HG03571 (cell line): ENCODE measurements around the gene DAPK2.
"Not testable (repeated sequence)": the region's sequence is repeated elsewhere in the genome, so short reads cannot be mapped to it uniquely, and the experiment has no call there.

ENCODE experiments used
- ATAC-seq: cut with Tn5 transposase; IDR thresholded peaks from one replicate; pipeline ENCODE4 v1.9.1; 2021; ENCODE audit not compliant: unreplicated experiment

DAPK2 gene

DNA sequence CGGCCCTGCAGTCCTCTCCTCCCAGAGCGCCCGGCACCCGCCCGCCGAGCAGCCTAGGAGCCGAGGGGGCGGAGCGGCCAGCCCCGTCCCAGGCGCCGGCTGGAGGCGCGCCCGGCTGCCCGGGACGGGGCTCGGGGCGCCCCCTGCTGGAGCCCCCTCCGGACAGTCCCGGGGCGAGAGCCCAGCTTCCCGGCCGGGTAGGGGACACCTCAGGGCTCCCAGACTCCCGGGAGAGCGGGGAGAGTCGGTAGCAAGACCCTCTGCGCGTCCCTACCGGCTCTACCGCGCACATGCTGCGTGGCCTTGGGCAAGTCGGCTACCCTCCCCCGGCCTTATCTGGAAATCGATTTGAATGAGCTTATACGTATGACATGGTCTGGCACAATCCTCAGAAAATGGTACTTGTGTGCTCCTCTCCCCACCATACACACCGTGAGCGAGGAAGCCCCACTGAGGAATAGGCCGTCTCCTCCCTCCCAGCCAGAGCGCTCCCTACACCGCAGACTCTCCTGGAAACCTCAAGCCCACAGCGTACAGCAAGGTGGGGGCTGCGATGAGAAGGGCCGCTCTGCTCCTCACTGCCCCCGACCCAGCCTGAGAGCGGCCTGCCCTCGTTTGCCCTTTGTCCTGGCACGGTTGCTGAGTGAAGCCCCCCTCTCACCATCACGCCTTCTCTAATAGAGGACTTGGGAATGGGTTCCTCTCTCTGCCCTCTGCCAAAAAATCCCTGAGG is at the start of gene DAPK2:
TSS of gene DAPK2 (minus strand) at position 65 of the 733 bp plus-strand sequence. CDS start 6,224 bp downstream, outside the sequence.
- no peak for ATAC-seq

DNA sequence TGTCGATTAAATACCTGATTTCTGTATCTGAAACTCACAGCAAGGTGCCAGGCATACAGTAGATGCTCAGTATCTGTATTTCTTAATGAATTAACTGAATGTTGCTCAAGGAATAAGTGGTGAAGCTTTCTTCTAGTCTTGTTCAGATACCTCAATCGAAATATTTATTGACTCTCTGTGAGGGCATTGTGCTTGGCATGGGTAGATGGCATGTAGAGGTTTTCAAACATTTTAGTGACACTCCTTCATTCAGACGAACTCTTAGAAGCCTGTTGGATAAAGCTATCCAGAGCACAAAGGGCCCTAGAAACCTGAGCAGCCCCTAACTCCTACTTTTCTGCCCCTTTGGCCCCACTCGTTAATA is 49.1 kb upstream of the DAPK2 start:
- ATAC-seq = no peak

DNA sequence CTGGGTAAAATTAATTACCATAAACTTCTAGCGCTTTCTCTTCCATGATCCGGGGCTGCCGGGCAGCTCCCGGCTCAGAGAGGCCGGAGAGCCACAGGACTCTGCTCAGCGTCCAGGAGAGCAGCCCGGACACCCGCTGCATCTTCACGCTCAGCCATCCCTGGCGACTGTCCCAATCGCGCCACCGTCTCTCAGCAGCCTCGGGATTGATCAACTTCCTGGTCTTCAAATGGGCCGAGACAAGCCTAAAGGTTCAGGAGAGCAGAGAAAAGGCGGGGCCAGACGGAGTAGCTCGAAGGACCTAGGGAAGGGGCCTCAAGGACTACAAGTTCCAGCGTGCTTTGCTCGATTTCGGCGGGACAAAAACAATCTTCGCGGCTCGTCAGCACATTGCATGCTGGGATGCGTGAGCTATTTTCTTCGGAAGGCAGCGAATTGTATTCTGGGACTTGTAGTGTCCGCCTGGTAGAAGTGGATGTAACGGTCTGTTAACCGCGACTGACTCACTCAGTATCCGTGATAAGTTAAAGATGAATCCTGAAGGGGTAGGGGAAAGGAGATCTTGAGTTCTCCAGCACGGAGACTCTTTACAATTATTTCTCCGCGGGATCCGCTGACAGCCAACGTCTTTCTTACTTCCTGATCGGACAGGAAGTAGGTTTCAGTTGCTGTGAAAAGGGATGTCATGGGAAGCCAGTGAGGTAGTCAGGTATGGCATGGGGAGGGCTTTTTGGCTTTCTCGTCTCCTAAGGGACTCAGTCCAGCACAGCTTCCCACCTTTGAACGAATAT is 47.5 kb upstream of the DAPK2 start, which contains the start of gene CIAO2A:
TSS of gene CIAO2A (minus strand) at position 212 of the 791 bp plus-strand sequence. CDS start at position 142, 70 bp downstream.
- peak; percentile 59 for ATAC-seq

DNA sequence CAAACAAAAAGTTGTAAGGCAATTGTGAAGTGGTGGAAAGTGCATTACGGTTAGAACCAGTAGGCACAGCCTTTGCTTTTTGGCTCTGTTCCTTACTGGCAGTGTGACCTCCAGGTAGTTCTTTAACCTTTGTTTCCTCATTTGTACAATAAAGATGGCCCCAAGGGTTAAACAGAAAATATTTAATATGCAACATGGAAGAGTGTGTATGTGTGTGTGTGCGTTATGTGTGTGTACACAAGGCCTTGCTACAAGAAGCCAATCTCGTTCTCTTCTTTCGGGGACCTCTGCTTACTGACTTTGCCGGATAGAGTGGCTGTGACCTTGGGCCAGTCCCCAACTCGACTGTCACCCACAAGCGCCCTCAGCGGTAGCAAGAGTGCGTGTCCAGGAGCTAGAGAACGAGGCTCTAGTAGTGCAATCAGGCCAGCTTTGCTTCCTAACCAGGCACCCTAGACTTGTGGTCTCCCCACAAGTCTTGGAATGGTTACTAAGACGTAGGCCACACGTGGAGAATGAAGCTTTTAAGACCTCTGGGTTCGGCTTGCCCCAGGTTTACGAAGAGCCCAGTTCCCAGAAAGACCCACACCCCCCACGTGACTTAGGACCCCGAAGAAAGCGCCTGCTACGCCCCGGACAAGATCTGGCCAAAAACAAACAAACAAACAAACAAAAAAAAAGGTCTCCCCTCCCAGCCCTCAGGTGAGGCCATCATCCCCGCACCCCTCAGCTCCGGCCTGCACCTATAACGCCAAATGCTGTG is 46.8 kb upstream of the DAPK2 start:
- no peak for ATAC-seq

DNA sequence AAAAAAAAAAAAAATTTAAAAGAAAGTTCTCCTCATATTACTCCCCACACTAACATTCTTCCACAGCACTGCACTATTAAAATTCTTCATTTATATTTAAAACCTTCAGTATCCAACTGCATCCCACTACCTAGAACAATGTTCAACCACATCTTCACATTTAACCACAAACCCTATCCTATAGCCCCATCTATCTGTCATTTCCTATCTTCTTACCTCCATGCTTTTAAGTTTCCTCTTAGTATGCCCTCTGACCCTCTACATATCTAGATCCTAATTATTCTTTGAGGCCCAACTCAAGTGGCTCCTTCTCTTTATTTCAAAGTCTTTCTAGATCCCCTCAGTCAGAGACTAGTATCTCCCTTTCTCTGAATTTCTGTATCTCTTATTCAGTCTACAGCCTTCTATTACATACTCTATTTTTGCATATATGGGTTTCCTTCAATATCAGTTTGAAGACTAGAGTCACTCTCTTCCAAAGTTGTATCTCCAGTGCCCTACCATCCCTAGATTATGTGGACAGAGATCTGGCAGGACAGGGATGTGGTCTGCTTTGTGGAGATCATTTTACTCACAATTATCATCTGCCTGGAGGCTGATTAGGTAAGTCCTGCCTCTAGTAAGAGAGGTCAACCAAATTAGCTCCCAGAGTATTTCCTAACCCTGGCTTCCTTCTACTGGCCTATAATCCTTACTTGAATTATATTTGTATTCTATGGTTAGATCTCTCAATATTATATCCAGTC is 46.0 kb upstream of the DAPK2 start:
- ATAC-seq = no peak

DNA sequence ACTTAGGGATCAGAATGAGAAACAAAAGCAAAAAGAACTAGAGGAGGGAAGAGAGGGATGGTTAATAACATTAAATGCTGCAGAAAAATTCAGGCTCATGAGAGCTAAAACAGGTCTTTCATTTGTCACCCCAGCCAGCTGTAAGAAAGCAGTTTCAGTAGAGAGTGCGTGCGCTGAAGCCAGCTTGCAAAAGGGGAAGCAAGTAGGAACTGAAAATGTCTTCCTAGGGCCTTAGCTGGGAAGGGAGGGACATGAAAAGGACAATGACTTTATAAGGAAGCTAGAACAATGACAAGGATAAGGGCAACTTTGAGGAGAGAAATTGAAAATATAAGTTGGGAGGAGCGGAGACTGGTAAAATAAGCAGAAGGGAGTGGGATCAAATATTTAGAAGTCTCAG is 44.2 kb upstream of the DAPK2 start:
- ATAC-seq = no peak

DNA sequence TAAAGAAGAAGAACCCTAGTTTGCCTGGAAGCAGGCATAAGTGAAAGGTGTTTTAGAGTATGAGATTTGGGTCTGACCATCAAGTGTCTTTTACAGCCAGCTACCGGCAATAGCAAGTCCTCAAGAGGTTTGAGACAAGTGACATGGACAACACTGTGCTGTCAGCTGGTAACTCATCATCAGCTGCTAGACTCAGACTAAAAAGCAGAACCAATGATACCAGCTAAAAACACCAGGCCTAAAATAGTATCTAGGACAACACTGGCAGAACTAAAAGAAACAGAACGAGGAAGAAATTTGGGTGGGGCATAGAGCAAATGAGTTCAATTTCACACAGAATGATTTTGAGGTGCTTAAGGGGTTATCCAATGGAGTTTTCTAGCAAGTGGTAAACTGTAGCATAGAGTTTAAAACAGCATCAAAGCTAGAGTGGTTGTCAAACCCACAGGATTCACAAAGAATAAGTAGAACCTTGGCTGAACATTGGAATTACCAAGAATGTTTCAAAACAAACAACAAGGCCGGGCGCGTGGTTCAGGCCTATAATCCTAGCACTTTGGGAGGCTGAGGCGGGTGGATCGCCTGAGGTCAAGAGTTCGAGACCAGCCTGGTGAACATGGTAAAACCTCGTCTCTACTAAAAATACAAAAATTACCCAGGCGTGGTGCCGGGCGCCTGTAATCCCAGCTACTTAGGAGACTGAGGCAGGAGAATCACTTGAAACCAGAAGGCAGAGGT is 43.4 kb upstream of the DAPK2 start:
- no peak for ATAC-seq

DNA sequence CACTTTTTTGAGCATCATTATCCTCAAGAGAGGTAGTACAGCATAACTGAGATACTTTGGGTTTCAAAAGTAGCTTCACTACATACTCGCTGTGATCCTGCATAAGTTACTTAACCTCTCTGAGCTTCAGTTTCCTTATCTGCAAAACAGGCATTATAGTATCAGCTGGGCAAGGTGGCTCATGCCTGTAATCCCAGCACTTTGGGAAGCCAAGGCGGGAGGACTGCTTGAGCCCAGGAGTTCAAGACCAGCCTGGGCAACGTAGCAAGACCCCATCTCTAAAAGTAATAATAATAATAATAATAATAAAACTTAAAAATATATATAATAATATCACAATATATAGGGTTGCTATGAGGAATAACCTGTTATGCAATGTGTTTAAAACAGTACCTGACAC is 36.5 kb upstream of the DAPK2 start:
- ATAC-seq = no peak

DNA sequence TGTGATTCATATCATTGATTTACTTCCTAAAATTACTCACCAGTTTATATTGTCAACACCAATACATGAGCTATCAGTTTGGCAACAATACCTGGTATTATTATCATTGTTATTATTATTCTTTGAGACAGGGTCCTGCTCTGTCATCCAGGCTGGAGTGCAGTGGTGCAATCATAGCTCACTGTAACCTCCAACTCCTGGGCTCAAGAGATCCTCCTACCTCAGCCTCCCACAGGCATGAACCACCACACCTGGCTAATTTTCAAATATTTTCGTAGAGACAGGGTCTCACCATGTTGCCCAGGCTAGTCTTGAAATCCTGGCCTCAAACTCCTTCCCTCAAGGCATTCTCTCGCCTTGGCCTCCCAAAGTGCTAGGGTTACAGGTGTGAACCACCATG is 27.2 kb upstream of the DAPK2 start:
- not testable (repeated sequence) for ATAC-seq

DNA sequence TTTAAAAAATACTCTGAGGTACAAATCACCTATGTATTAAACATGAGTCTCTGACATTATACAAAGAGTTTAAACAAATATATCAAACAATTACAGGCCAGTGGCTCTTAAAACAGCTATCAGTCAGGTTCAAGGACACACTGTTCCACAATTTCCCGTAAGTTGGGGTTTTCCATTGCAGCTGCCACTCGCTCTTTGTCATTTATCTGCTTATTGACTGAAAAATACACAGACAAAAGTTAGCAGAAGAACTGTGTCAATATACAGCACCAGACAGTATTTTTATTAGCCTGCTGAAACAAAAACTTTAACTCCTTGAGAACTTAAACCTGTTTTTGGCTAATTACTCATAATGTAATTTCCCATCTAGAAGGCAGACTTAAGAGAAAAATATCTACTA is 26.5 kb upstream of the DAPK2 start:
- no peak for ATAC-seq

DNA sequence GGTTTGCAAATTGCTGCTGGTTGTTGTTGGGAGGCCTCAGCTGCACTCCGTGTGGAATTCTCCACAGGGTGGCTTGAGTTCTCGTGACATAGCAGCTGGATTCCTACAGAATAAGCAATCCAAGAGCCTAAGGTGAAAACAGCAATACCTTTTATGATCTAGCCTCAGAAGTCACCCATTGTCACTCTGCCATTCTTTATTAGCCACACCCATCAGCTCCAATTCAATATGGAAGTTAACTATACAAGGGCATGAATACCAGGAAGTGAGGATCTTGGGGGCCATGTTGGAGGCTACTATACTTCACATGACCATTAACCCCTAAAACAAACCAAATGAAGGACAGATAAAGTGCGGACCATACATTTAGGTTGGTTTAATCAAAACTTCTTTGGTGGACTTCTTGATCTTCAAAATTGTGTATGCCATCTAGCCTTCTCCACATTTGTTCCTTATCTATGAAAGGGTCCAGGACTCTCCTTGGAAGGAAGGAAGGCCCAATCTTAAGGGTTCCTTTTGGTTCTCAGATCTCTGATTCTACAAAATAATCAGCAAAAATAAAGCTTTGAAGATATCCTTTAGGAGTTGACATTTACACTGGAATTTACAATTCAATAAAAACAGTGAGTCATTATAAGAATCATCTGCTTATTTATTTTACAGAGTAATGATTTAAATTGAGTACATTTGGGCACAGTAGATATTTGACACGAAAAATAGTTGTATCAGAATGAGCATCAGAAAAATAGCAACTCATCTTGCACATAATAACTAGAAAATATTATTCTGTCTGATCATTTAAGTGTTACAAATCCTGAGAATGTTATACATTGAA is 25.9 kb upstream of the DAPK2 start:
- no peak for ATAC-seq

DNA sequence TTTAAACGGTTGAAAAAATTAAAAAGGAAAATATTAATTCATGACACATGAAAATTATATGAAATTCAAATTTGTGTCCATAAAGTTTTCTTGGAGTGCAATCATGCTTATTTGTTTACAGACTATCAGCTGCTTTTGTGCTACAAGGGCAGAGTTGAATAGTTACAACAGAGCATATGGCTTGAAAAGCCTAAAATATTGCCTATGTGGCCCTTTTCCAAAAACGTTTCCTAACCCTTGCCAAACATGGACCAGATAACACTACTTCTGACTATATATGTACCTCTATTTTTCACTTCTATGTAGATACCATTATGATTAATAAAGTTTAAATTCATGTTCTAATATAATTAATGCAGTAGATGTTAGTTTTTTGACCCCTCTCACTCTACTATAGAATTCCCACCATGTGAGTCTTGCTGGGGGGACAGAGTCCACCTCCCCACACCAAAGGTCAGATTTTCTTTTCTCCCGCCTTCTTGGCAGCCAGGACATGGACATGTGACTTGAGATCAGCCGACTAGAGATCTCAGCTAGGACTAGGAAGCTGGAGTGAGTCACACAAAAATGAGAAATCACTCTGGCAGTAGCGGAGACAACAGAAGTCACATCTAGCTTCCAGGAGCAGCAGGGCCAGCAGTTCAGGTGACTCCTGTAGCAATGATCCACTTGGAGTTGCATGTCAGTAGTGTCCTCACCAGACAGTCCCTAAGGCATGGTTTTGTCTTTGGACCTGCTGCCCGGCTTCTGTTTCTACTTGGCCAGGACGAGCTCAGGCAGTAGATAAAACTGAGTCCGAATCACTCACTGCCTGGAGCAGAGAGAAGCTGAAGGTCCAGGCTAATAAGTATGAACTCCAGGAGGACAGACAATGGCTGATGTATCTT is 24.9 kb upstream of the DAPK2 start:
- ATAC-seq = no peak

DNA sequence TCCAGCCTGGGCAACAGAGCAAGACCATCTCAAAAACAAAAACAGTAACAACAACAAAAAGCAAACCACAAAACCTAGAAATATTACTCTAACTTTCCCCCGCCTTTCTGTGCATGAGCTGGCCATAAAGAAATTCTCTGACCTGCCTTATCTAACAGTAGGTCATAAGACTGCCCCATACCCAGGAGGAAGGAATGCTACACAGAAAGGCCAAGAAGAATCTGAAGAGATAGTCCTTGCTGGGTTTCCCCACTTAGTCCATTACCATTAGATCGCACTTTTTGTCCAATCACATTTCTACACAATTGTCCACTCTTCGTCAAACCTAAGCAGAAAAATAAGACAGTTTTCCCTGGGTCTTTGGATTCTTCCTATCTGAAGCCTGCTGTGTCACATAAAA is 23.8 kb upstream of the DAPK2 start:
- ATAC-seq = no peak

DNA sequence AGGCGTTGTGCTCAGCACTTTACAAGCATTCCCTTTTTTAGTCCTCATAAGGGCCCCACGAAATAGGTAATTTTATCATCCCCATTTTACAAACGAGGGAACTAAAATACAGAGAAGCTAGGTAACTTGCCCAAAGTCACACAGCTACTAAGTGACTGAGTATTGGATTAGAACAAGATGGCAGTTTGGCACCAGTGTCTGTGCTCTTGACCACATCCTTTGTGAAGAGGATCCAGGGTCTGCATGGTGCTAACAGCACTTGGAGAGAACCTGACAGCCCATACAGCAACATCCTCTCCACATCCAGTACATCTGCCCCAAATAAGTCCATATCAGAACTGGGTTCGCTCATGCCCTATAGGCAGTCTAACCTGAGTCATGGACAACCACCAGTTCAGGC is 21.8 kb upstream of the DAPK2 start:
- no peak for ATAC-seq

DNA sequence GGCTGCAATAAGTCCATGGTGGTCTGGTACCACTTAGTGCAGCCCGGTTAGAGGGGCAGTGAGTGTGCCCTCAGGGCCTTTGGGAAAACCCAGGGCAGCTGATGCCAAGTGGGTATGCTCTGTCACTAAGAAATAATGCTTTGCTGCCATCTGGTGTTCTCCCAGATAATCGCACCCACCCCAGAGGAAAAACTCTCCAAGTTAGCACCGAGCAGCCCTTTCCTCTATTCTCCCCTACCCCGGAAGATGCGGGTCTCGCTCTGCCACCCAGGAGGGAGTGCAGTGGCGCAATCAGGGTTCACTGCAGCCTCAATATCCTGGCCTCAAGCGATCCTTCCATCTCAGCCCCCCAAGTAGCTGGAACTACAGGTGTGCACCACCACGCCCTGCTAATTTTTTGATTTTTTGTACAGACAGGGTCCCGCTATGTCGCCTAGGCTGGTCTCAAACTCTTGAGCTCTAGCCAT is 21.3 kb upstream of the DAPK2 start:
- no peak for ATAC-seq

DNA sequence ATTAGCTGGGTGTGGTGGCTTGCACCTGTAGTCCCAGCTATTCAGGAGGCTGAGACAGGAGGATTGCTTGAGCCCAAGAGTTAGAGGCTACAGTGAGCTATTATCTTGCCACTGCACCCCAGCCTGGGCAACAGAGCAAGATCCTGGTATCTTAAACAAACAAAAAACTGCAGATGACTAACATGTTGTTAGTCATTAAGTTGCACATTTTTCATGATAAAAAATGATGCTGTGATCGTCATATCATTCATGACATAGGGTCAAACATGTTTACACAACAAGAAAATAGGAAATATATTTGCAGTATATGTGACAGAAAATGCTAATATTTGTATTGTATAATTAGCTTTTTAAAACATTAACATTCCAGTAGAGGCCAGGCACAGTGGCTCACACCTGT is 20.2 kb upstream of the DAPK2 start:
- ATAC-seq = no peak

DNA sequence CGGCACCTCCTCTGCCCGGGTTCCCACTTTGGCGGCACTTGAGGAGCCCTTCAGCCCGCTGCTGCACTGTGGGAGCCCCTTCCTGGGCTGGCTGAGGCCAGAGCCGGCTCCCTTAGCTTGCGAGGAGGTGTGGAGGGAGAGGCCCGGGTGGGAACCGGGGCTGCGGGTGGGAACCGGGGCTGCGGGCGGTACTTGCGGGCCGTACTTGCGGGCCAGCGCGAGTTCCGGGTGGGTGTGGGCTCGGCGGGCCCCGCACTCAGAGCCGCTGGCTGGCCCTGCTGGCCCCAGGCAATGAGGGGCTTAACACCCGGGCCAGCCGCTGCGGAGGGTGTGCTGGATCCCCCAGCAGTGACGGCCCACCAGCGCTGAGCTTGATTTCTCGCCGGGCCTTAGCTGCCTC is 14.4 kb upstream of the DAPK2 start:
- no peak for ATAC-seq

DNA sequence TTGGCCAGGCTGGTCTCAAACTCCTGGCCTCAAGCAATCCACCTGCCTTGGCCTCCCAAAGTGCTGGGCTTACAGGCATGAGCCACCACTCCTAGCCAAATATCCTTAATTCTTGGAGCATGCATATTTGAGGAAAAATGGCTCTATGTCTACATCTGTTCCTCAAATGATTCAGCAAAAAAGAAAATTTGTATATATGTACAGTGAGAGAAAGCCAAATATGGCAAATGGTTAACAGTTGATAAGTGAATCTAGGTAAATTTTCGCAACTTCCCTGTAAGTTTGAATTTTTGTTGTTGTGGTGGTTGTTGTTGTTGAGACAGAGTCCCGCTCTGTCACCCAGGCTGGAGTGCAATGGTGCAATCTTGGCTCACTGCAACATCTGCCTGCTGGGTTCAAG is 12.8 kb upstream of the DAPK2 start:
- ATAC-seq = not testable (repeated sequence)
